GM10847 (cell line): ENCODE data around the gene LCN1.

Source experiments
- POLR2A ChIP-seq: IDR thresholded peaks from 2 replicates; pipeline ENCODE4 v1.6.1; 2011; ENCODE audit not compliant: insufficient read length; ENCODE audit errors: extremely low read depth

Gene LCN1

GRCh38 chr9:135565141-135565628, 43.9 kb downstream of the LCN1 start:
- no peak for TF ChIP-seq POLR2A

GRCh38 chr9:135565636-135566035, 44.4 kb downstream of the LCN1 start:
- TF ChIP-seq POLR2A: no peak

- no peak for TF ChIP-seq POLR2A
Measured at GRCh38 chr9:135566552-135566951, 45.3 kb downstream of the LCN1 start.

- no peak for TF ChIP-seq POLR2A
Measured at GRCh38 chr9:135567311-135567710, 46.1 kb downstream of the LCN1 start.

GRCh38 chr9:135568026-135568425, 46.8 kb downstream of the LCN1 start:
- no peak for TF ChIP-seq POLR2A

GRCh38 chr9:135570456-135570855, 49.2 kb downstream of the LCN1 start:
- no peak for TF ChIP-seq POLR2A

- no peak for TF ChIP-seq POLR2A
Measured at GRCh38 chr9:135572233-135572632, 51.0 kb downstream of the LCN1 start.

GRCh38 chr9:135573124-135573523, 51.9 kb downstream of the LCN1 start:
- no peak for TF ChIP-seq POLR2A

GRCh38 chr9:135574331-135574730, 53.1 kb downstream of the LCN1 start:
- TF ChIP-seq POLR2A: no peak

- no peak for TF ChIP-seq POLR2A
Measured at GRCh38 chr9:135574943-135575342, 53.7 kb downstream of the LCN1 start.
